H1 (cell line): ENCODE data around the gene MRPL20. TPM values are rescaled to one million over a fixed set of nuclear protein-coding genes. Genes with fewer than 3 reads are reported as not detected.

ENCODE experiments used
- CHD7 ChIP-seq: fragments of 300-600 bp; sonication (generic); IDR thresholded peaks from 2 replicates; pipeline ENCODE4 v1.7.1; 2012; ENCODE audit warnings: low read length, moderate library complexity, mild to moderate bottlenecking, inconsistent platforms; ENCODE audit not compliant: insufficient replicate concordance
- polyA plus RNA-seq, 7 experiments: library from polyadenylated mRNA; depleted of rRNA in 3 of 7; stranded (reverse) in 5 of 7; unstranded in 2 of 7; fragments of >200 nt in 5 of 7; fragments of 200-250 nt in 2 of 7; gene quantifications; 1 replicate in 5 of 7; 2 replicates in 1 of 7; 4 replicates in 1 of 7; pipeline versions ENCODE4 v1.2.1 to v1.2.3, GENCODE V29; 2011 to 2013; ENCODE audit warnings: missing spikeins in 2 of 7, mixed read lengths in 2 of 7
- total RNA-seq: library from RNA; stranded (reverse); fragmentation: NEBNext Ultra II Directional; extraction: Animal tissue kit (Norgen Biotek cat#: 25700); gene quantifications from 2 replicates; pipeline ENCODE4 v1.2.1, GENCODE V29; 2021

Gene MRPL20
- total and polyA plus RNA-seq, 2 of the 8 experiments (the other 6 are each of a cell fraction or from before 2014, with no cell fraction given): 126 to 151 TPM

- no peak for TF ChIP-seq CHD7
- TF ChIP-seq, all 59 proteins: peak for 0
These were observed 17.6 kb upstream of the MRPL20 start (continued) for GRCh38 chr1:1424707-1425106.
